Vagina (tissue), 2 donors: ENCODE measurements around the gene MC1R. TPM values are rescaled to one million over a fixed set of nuclear protein-coding genes. Genes with fewer than 3 reads are reported as not detected.

Source experiments
- DNase-seq, 2 donors: peaks; one replicate each; pipeline ENCODE4 v3.0.0-alpha.2; 2017; ENCODE audit errors: extremely low spot score in 2 of 2
- H3K27ac ChIP-seq: fragments of 200-600 bp; sonication (generic); one replicate; pipeline ENCODE4 v1.5.1; 2019
- H3K27me3 ChIP-seq: fragments of 200-600 bp; sonication (generic); one replicate; pipeline ENCODE4 v1.5.1; 2019
- H3K36me3 ChIP-seq, 2 donors: fragments of 200-600 bp; sonication (generic); one replicate each; pipeline ENCODE4 v1.5.1; 2017 to 2019
- H3K4me1 ChIP-seq: fragments of 200-600 bp; sonication (generic); one replicate; pipeline ENCODE4 v1.5.1; 2019
- H3K4me3 ChIP-seq, 2 donors: fragments of 200-600 bp; sonication (generic); 1 replicate in 1 of 2; 2 replicates in 1 of 2; pipeline ENCODE4 v1.5.1; 2016 to 2019
- H3K9me3 ChIP-seq: fragments of 200-600 bp; sonication (generic); one replicate; pipeline ENCODE4 v1.5.1; 2019
- CTCF ChIP-seq, 3 experiments: fragments of 450-650 bp in 2 of 3; fragments of 200-600 bp in 1 of 3; sonication (generic) in 1 of 3; IDR thresholded peaks; one replicate each; pipeline ENCODE4 v1.5.1; 2017 to 2019; ENCODE audit warnings: antibody characterized with exemption in 3 of 3, mild to moderate bottlenecking in 2 of 3, moderate library complexity in 2 of 3
- POLR2A ChIP-seq, 2 donors: fragments of 450-650 bp; IDR thresholded peaks; one replicate each; pipeline ENCODE4 v1.6.1; 2017; ENCODE audit warnings: antibody characterized with exemption in 2 of 2, mild to moderate bottlenecking in 2 of 2, moderate library complexity in 2 of 2
- POLR2AphosphoS5 ChIP-seq, 2 donors: sonication (generic); formaldehyde crosslinking; IDR thresholded peaks; one replicate each; pipeline ENCODE4 v1.9.0; 2017; ENCODE audit warnings: antibody characterized with exemption in 2 of 2, mild to moderate bottlenecking in 2 of 2, low read depth in 1 of 2; ENCODE audit not compliant: insufficient read depth in 1 of 2
- intact Hi-C: fragments of 100-400 bp; cut with DNase I; formaldehyde crosslinking; loops from one replicate; pipeline ENCODE4 v1.15.1; 2023
- total RNA-seq: library from RNA; depleted of rRNA; stranded (reverse); fragments of >200 nt; gene quantifications from one replicate; pipeline ENCODE4 v1.2.3, GENCODE V29; 2016

Gene MC1R
- total RNA-seq, 1 donor from 2014 or later = 4.4 TPM

- intact Hi-C loops = no loop called here
- no peak for TF ChIP-seq POLR2AphosphoS5 (IDR thresholded peaks at IDR 0.05; ENCODE audit: insufficient read depth in 1 of 2, low read depth in 1 of 2)
- no peak for TF ChIP-seq CTCF (IDR thresholded peaks at IDR 0.05)
- no peak for TF ChIP-seq POLR2A (IDR thresholded peaks at IDR 0.05)
These were observed 19.7 kb downstream of the MC1R start for GRCh38 chr16:89938175-89938885.

DNA sequence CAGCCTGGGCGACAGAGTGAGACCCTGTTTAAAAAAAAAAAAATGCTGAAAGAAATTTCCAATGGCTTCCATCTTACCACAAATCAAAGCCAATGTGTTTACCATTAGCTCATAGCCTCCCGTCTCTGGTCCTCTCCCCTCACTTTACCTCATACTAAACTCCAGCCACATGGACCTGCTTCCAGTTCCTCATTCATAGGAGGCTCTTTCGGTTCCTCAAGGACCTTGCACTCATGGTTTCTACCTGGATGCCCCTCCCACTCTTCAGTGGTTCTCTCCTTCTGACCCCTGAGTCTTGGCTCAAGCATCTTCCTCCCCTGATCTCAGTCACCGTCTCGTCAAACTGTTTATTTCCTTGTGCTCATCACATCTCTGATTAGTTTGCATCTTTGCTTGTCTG lies 26.1 kb downstream of the MC1R start:
- no peaks in the 10 kb centered on the region for H3K36me3 ChIP-seq
- peaks cover 16% of the 10 kb centered on the region for H3K4me1 ChIP-seq
- intact Hi-C loops = no loop called here
- H3K4me3 ChIP-seq = no peak overlapping the region
- no peaks in the 10 kb centered on the region for H3K9me3 ChIP-seq
- H3K27ac ChIP-seq = no peak overlapping the region
- H3K27me3 ChIP-seq = no peaks in the 10 kb centered on the region
- no peak for TF ChIP-seq CTCF (IDR thresholded peaks at IDR 0.05)
- no peak for TF ChIP-seq POLR2AphosphoS5 (IDR thresholded peaks at IDR 0.05; ENCODE audit: insufficient read depth in 1 of 2, low read depth in 1 of 2)
- no peak for TF ChIP-seq POLR2A (IDR thresholded peaks at IDR 0.05)
- no peak for DNase-seq

More at GRCh38 chr16:89938175-89938885, 19.7 kb downstream of the MC1R start:
- Histone ChIP-seq H3K27me3 (no peaks in the 10 kb centered on the region), H3K9me3 (no peaks in the 10 kb centered on the region), H3K27ac (no peak overlapping the region), H3K4me3 (no peak overlapping the region), H3K36me3 (no peaks in the 10 kb centered on the region), H3K4me1 (no peaks in the 10 kb centered on the region)
- no peak for DNase-seq

- DNase-seq = no peak
- Histone ChIP-seq H3K9me3 (no peaks in the 10 kb centered on the region), H3K4me3 (no peak overlapping the region), H3K27ac (no peak overlapping the region), H3K27me3 (no peaks in the 10 kb centered on the region), H3K4me1 (peaks cover 20% of the 10 kb centered on the region), H3K36me3 (no peaks in the 10 kb centered on the region)
- TF ChIP-seq POLR2AphosphoS5 (IDR thresholded peaks at IDR 0.05; ENCODE audit: insufficient read depth in 1 of 2, low read depth in 1 of 2) = no peak
- intact Hi-C loops = no loop called here
These were observed 27.0 kb downstream of the MC1R start for GRCh38 chr16:89945654-89946053.

DNA sequence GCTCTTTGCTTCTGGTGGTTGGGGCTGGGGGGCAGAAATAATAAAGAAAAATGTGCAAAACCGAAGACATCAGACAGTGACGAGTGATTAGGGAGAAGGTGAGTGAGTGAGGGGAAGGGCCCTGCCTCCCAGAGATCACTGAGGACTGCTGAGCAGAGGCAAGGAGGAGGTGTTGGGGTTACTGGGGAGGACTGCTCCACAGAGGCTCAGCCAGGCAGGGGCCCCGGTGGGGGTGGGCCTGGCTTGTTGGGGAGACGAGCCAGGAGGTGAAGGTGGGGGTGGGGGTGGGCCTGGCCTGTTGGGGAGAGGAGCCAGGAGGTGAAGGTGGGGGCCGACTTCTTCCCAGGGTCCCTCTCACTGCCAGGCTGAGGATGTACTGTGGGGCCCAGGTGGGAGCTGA lies 27.9 kb downstream of the MC1R start:
- Histone ChIP-seq H3K36me3 (no peaks in the 10 kb centered on the region), H3K9me3 (no peaks in the 10 kb centered on the region), H3K27ac (no peak overlapping the region), H3K4me3 (no peak overlapping the region), H3K27me3 (no peaks in the 10 kb centered on the region), H3K4me1 (peaks cover 20% of the 10 kb centered on the region)
- TF ChIP-seq POLR2A (IDR thresholded peaks at IDR 0.05) = no peak
- TF ChIP-seq CTCF (IDR thresholded peaks at IDR 0.05) = no peak
- TF ChIP-seq POLR2AphosphoS5 (IDR thresholded peaks at IDR 0.05; ENCODE audit: insufficient read depth in 1 of 2, low read depth in 1 of 2) = no peak
- intact Hi-C loops = no loop called here
- DNase-seq = no peak

GRCh38 chr16:89949121-89949742 lies 30.6 kb downstream of the MC1R start:
- H3K4me3 ChIP-seq = peak overlapping the region; percentile 54 to 73
- no peaks in the 10 kb centered on the region for H3K9me3 ChIP-seq
- no peak for TF ChIP-seq CTCF (IDR thresholded peaks at IDR 0.05)
- TF ChIP-seq POLR2AphosphoS5 (IDR thresholded peaks at IDR 0.05; ENCODE audit: insufficient read depth in 1 of 2, low read depth in 1 of 2) = no peak
- no peak for TF ChIP-seq POLR2A (IDR thresholded peaks at IDR 0.05)
- peaks cover 20% of the 10 kb centered on the region for H3K4me1 ChIP-seq
- intact Hi-C loops = no loop called here
- DNase-seq = no peak
- no peaks in the 10 kb centered on the region for H3K27me3 ChIP-seq
- H3K36me3 ChIP-seq = no peaks in the 10 kb centered on the region
- H3K27ac ChIP-seq = peak overlapping the region; percentile 53
